Measurements from ENCODE around the gene ESRRA. TPM values are rescaled to one million over a fixed set of nuclear protein-coding genes. Genes with fewer than 3 reads are reported as not detected.
A peak's percentile ranks its signal among the peaks of the same experiment; 100 is the strongest.

ESRRA gene
- total and polyA plus RNA-seq, 9 of the 15 experiments (the other 6 are each of a cell fraction or from before 2014, with no cell fraction given), result 0.27 to 89.7 (median 23.7) TPM

GRCh38 chr11:64269540-64270220 is 35.6 kb upstream of the ESRRA start (continued):
- TF ChIP-seq YY1 (IDR thresholded peaks at IDR 0.05; ENCODE audit: borderline replicate concordance in 1 of 3, control insufficient read depth in 1 of 3, extremely low read depth in 1 of 3, insufficient read depth in 3 of 3, insufficient read length in 1 of 3, insufficient replicate concordance in 2 of 3, low read depth in 1 of 3, low read length in 2 of 3), result peak; percentile 99 to 100 (median 99)
- TF ChIP-seq POLR2B (IDR thresholded peaks at IDR 0.05; ENCODE audit: low read depth, partially characterized antibody), result peak; percentile 63
- TF ChIP-seq ZNF197 (CRISPR knock-in tag; IDR thresholded peaks at IDR 0.05; ENCODE audit: low read depth), result peak; percentile 34; the same call in 1 of the 2 replicates
- no peak for TF ChIP-seq KAT8 (IDR thresholded peaks at IDR 0.05; ENCODE audit: low read depth)
- TF ChIP-seq ZNF77 (CRISPR knock-in tag; IDR thresholded peaks at IDR 0.05), result peak; percentile 10; the same call in 1 of the 2 replicates
- 0 out of 2 replicates have a peak, but pooled peaks have one; percentile 8 for TF ChIP-seq JUN (IDR thresholded peaks at IDR 0.05; ENCODE audit: borderline replicate concordance, low read depth, low read length)
- peak; percentile 90; the same call in 1 of the 2 replicates for TF ChIP-seq JUN (CRISPR knock-in tag; IDR thresholded peaks at IDR 0.05; ENCODE audit: borderline replicate concordance)
- TF ChIP-seq CBX3 (IDR thresholded peaks at IDR 0.05; ENCODE audit: borderline replicate concordance in 1 of 2, low read length in 2 of 2), result no peak
- TF ChIP-seq HNRNPUL1 (IDR thresholded peaks at IDR 0.05; ENCODE audit: low read length), result no peak
- TF ChIP-seq ZFP36 (IDR thresholded peaks at IDR 0.05; ENCODE audit: low read depth, low read length, partially characterized antibody), result no peak
- peak; percentile 43 for TF ChIP-seq SMAD4 (CRISPR knock-in tag; conservative IDR thresholded peaks at IDR 0.05)
- TF ChIP-seq GTF2E2 (tag; IDR thresholded peaks at IDR 0.05), result peak; percentile 90; the same call in 1 of the 2 replicates
- TF ChIP-seq NFIC (IDR thresholded peaks at IDR 0.05), result peak; percentile 27; the same call in 1 of the 2 replicates
- peak; percentile 100 for TF ChIP-seq ELF1 (tag; IDR thresholded peaks at IDR 0.05)
- TF ChIP-seq MNT (conservative IDR thresholded peaks at IDR 0.05), result peak in 1 of 2 experiments; percentile 83; a peak in 2 of 4 replicates
- TF ChIP-seq RFX5 (IDR thresholded peaks at IDR 0.05; ENCODE audit: low read depth, low read length), result 0 out of 2 replicates have a peak, but pooled peaks have one; percentile 12
- TF ChIP-seq ZNF518B (CRISPR knock-in tag; IDR thresholded peaks at IDR 0.05), result no peak
- no peak for TF ChIP-seq THAP12 (CRISPR knock-in tag; IDR thresholded peaks at IDR 0.05)
- no peak for TF ChIP-seq SMAD2 (IDR thresholded peaks at IDR 0.05; ENCODE audit: low read depth, low read length)
- no peak for TF ChIP-seq ZNF174 (CRISPR knock-in tag; IDR thresholded peaks at IDR 0.05)
